T-cell (primary cell): ENCODE data around the gene PDE6G. TPM values are rescaled to one million over a fixed set of nuclear protein-coding genes. Genes with fewer than 3 reads are reported as not detected.

Experiments
- ATAC-seq, 4 experiments: fragments of 200-7000 bp in 3 of 4; fragments of 150-1000 bp in 1 of 4; cut with Tn5 transposase; replicated peaks in 1 of 4; 1 replicate in 3 of 4; 2 replicates in 1 of 4; pipeline ENCODE4 v1.10.0; 2021; ENCODE audit warnings: moderate library complexity in 3 of 4, mild to moderate bottlenecking in 2 of 4, moderate number of reproducible peaks in 1 of 4
- CTCF ChIA-PET, 2 donors: fragments of 300-600 bp; sonication (Branson Sonifier 250); formaldehyde crosslinking; loops; one replicate each; lab custom pipeline; 2022; ENCODE audit warnings: antibody characterized with exemption in 2 of 2; lab: Charles Lee
- POLR2A ChIA-PET, 2 donors: fragments of 300-600 bp; sonication (Branson Sonifier 250); formaldehyde crosslinking; loops; one replicate each; lab custom pipeline; 2022; ENCODE audit warnings: antibody characterized with exemption in 2 of 2; lab: Charles Lee
- DNase-seq, 35 experiments: peaks; one replicate each; pipeline versions ENCODE4 v3.0.0 to v3.0.0-alpha.2; 2013 to 2023
- H3K27ac ChIP-seq: one replicate; pipeline ENCODE4 v1.5.1; 2013; ENCODE audit warnings: low read length
- H3K27me3 ChIP-seq, 2 experiments: replicated peaks in 1 of 2; 1 replicate in 1 of 2; 2 replicates in 1 of 2; pipeline versions ENCODE4 v1.6.1 to v1.7.0; 2013; ENCODE audit warnings: low read length in 1 of 2, mixed read lengths in 1 of 2; ENCODE audit not compliant: control insufficient read depth in 2 of 2, insufficient read depth in 2 of 2; ENCODE audit errors: extremely low read depth in 1 of 2
- H3K36me3 ChIP-seq, 2 donors: 1 replicate in 1 of 2; 2 replicates in 1 of 2; pipeline versions ENCODE4 v1.6.1 to v1.7.0; 2013; ENCODE audit warnings: low read length in 1 of 2; ENCODE audit not compliant: control insufficient read depth in 2 of 2, insufficient read depth in 1 of 2; ENCODE audit errors: extremely low read depth in 1 of 2
- H3K4me1 ChIP-seq, 2 experiments: 1 replicate in 1 of 2; 2 replicates in 1 of 2; pipeline versions ENCODE4 v1.6.1 to v1.7.0; 2013; ENCODE audit warnings: low read length in 2 of 2, mixed read lengths in 1 of 2; ENCODE audit not compliant: insufficient read depth in 2 of 2, control insufficient read depth in 1 of 2; ENCODE audit errors: extremely low read depth in 1 of 2
- H3K4me3 ChIP-seq, 2 donors: 1 replicate in 1 of 2; 2 replicates in 1 of 2; pipeline versions ENCODE4 v1.5.1 to v1.7.0; 2013; ENCODE audit warnings: mild to moderate bottlenecking in 2 of 2, low read length in 1 of 2, moderate library complexity in 1 of 2; ENCODE audit not compliant: control insufficient read depth in 1 of 2; ENCODE audit errors: extremely low read depth in 1 of 2
- H3K9me3 ChIP-seq: 2 replicates; pipeline ENCODE4 v1.7.0; 2013
- H3K27ac Mint-ChIP-seq, 2 donors: one replicate each; pipeline ENCODE4 v1.8.0; 2020 to 2021; ENCODE audit warnings: mild to moderate bottlenecking in 2 of 2, mixed read lengths in 2 of 2
- H3K27me3 Mint-ChIP-seq, 2 donors: one replicate each; pipeline ENCODE4 v1.8.0; 2021 to 2022; ENCODE audit warnings: mixed read lengths in 2 of 2
- H3K36me3 Mint-ChIP-seq: one replicate; pipeline ENCODE4 v1.8.0; 2021; ENCODE audit warnings: mixed read lengths
- H3K4me1 Mint-ChIP-seq, 3 donors: one replicate each; pipeline ENCODE4 v1.8.0; 2020 to 2022; ENCODE audit warnings: mixed read lengths in 3 of 3, mild to moderate bottlenecking in 1 of 3
- H3K4me3 Mint-ChIP-seq, 3 donors: one replicate each; pipeline ENCODE4 v1.8.0; 2020 to 2022; ENCODE audit warnings: mild to moderate bottlenecking in 3 of 3, mixed read lengths in 3 of 3, moderate library complexity in 3 of 3
- H3K9me3 Mint-ChIP-seq, 3 donors: one replicate each; pipeline ENCODE4 v1.8.0; 2020 to 2022; ENCODE audit warnings: mixed read lengths in 3 of 3
- WGBS: methylation state at CpG from one replicate; pipeline ENCODE4 v1.1.5; 2013; ENCODE audit warnings: missing lambda C conversion rate; ENCODE audit not compliant: insufficient coverage; 5-methylcytosine and 5-hydroxymethylcytosine counted together
- total RNA-seq, 35 experiments: library from RNA in 6 of 35; stranded (reverse) in 6 of 35; fragments of 120-200 nt in 1 of 35; gene quantifications; one replicate each; pipeline versions ENCODE4 v1.2.1 to v1.2.4 and lab custom pipeline; 2013 to 2026

PDE6G gene
- total RNA-seq, 5 donors from 2014 or later (not counting 1 experiment from before 2014, with no cell fraction given): 0.33 to 4.6 (median 1.8) TPM

- peaks cover 20 to 53% of the 10 kb centered on the region in 2 donors for H3K36me3 ChIP-seq
- Mint-ChIP-seq H3K27me3 (no peaks in the 10 kb centered on the region), H3K36me3 (peaks cover 28% of the 10 kb centered on the region), H3K27ac (no peak overlapping the region), H3K4me3 (peak overlapping the region; percentile 8 to 54 (median 20)), H3K9me3 (no peaks in the 10 kb centered on the region), H3K4me1 (peaks cover 21 to 29% (median 27%) of the 10 kb centered on the region in 3 donors)
- H3K27me3 ChIP-seq: no peaks in the 10 kb centered on the region
- H3K4me3 ChIP-seq: no peak overlapping the region
- no peak overlapping the region for H3K27ac ChIP-seq
- no peak for ATAC-seq
- CTCF ChIA-PET: no interaction called here
- no peaks in the 10 kb centered on the region for H3K9me3 ChIP-seq
- 93% methylated on average over 20 of the region's 25 CpGs for WGBS
- POLR2A ChIA-PET: no interaction called here
- DNase-seq: no peak
- peaks cover 9 to 35% of the 10 kb centered on the region in 2 experiments for H3K4me1 ChIP-seq
Observed at GRCh38 chr17:81700353-81701287, 44.3 kb upstream of the PDE6G start.

- peaks cover 24% of the 10 kb centered on the region for H3K36me3 Mint-ChIP-seq
- no peaks in the 10 kb centered on the region for H3K27me3 ChIP-seq
- H3K9me3 ChIP-seq: no peaks in the 10 kb centered on the region
- H3K4me3 ChIP-seq: no peak overlapping the region
- no peaks in the 10 kb centered on the region for H3K27me3 Mint-ChIP-seq
- CTCF ChIA-PET: no interaction called here
- no peak overlapping the region for H3K27ac Mint-ChIP-seq
- H3K4me1 ChIP-seq: peaks cover 6 to 19% of the 10 kb centered on the region in 2 experiments
- no peaks in the 10 kb centered on the region for H3K9me3 Mint-ChIP-seq
- no peak for ATAC-seq
- 90% methylated on average over 19 of the region's 25 CpGs for WGBS
- peaks cover 16 to 18% (median 16%) of the 10 kb centered on the region in 3 donors for H3K4me1 Mint-ChIP-seq
- POLR2A ChIA-PET: no interaction called here
- no peak overlapping the region for H3K4me3 Mint-ChIP-seq
- no peak overlapping the region for H3K27ac ChIP-seq
- DNase-seq: no peak
- H3K36me3 ChIP-seq: peaks cover 41 to 79% of the 10 kb centered on the region in 2 donors
Observed at GRCh38 chr17:81697261-81698044, 41.1 kb upstream of the PDE6G start.

- no peak for DNase-seq
- POLR2A ChIA-PET: interaction anchor here in 1 of 2 donors (0.5 kb wide), 1 partner anchor 20 kb away, joined by 3 read pairs; no protein-coding TSS in a partner anchor
Observed at GRCh38 chr17:81696218-81696941, 40.0 kb upstream of the PDE6G start.

GRCh38 chr17:81695801-81696200, 39.5 kb upstream of the PDE6G start:
- DNase-seq: no peak
- Histone ChIP-seq H3K27me3 (no peaks in the 10 kb centered on the region), H3K9me3 (no peaks in the 10 kb centered on the region), H3K27ac (no peak overlapping the region), H3K36me3 (peaks cover 48 to 86% of the 10 kb centered on the region in 2 donors), H3K4me1 (peaks cover 0 to 3% of the 10 kb centered on the region in 2 experiments), H3K4me3 (no peak overlapping the region)
- Mint-ChIP-seq H3K27me3 (no peaks in the 10 kb centered on the region), H3K9me3 (no peaks in the 10 kb centered on the region), H3K4me1 (peaks cover 1 to 3% (median 3%) of the 10 kb centered on the region in 3 donors), H3K36me3 (peaks cover 27% of the 10 kb centered on the region), H3K27ac (no peak overlapping the region), H3K4me3 (no peak overlapping the region)
- no peak for ATAC-seq
- 92% methylated on average over 22 of the region's 22 CpGs for WGBS
- POLR2A ChIA-PET: no interaction called here
- CTCF ChIA-PET: no interaction called here

More at GRCh38 chr17:81696218-81696941, 40.0 kb upstream of the PDE6G start:
- H3K9me3 Mint-ChIP-seq: no peaks in the 10 kb centered on the region
- peaks cover 6 to 8% (median 7%) of the 10 kb centered on the region in 3 donors for H3K4me1 Mint-ChIP-seq
- WGBS: 97% methylated on average over 34 of the region's 40 CpGs
- H3K27me3 Mint-ChIP-seq: no peaks in the 10 kb centered on the region
- Histone ChIP-seq H3K27me3 (no peaks in the 10 kb centered on the region), H3K27ac (no peak overlapping the region), H3K4me3 (no peak overlapping the region), H3K9me3 (no peaks in the 10 kb centered on the region), H3K36me3 (peaks cover 49 to 86% of the 10 kb centered on the region in 2 donors), H3K4me1 (peaks cover 0 to 9% of the 10 kb centered on the region in 2 experiments)
- no peak overlapping the region for H3K4me3 Mint-ChIP-seq
- peaks cover 29% of the 10 kb centered on the region for H3K36me3 Mint-ChIP-seq
- CTCF ChIA-PET: no interaction called here
- no peak for ATAC-seq
- no peak overlapping the region for H3K27ac Mint-ChIP-seq

GRCh38 chr17:81695211-81695610, 38.9 kb upstream of the PDE6G start:
- H3K36me3 Mint-ChIP-seq: peaks cover 25% of the 10 kb centered on the region

GRCh38 chr17:81694810-81695209, 38.5 kb upstream of the PDE6G start:
- no peak overlapping the region for H3K27ac Mint-ChIP-seq
- DNase-seq (no peak), ATAC-seq (no peak)
- no peak overlapping the region for H3K4me3 ChIP-seq
- no peak overlapping the region for H3K27ac ChIP-seq
- H3K36me3 Mint-ChIP-seq: peaks cover 28% of the 10 kb centered on the region
- peaks cover 0 to 2% of the 10 kb centered on the region in 2 experiments for H3K4me1 ChIP-seq
- H3K27me3 Mint-ChIP-seq: no peaks in the 10 kb centered on the region
- H3K27me3 ChIP-seq: no peaks in the 10 kb centered on the region
- CTCF ChIA-PET: no interaction called here
- H3K4me3 Mint-ChIP-seq: no peak overlapping the region
- peaks cover 0 to 2% (median 0%) of the 10 kb centered on the region in 3 donors for H3K4me1 Mint-ChIP-seq
- POLR2A ChIA-PET: no interaction called here
- no peaks in the 10 kb centered on the region for H3K9me3 Mint-ChIP-seq
- peaks cover 55 to 89% of the 10 kb centered on the region in 2 donors for H3K36me3 ChIP-seq
- H3K9me3 ChIP-seq: no peaks in the 10 kb centered on the region
- 98% methylated on average over 8 of the region's 19 CpGs for WGBS

More at GRCh38 chr17:81695211-81695610, 38.9 kb upstream of the PDE6G start:
- Mint-ChIP-seq H3K4me3 (no peak overlapping the region), H3K27ac (no peak overlapping the region), H3K4me1 (peaks cover 0 to 2% (median 0%) of the 10 kb centered on the region in 3 donors), H3K27me3 (no peaks in the 10 kb centered on the region), H3K9me3 (no peaks in the 10 kb centered on the region)
- WGBS: 91% methylated on average over 5 of the region's 6 CpGs
- ATAC-seq (no peak), DNase-seq (no peak)
- ChIA-PET CTCF (no interaction called here), POLR2A (no interaction called here)
- no peak overlapping the region for H3K4me3 ChIP-seq
- H3K27me3 ChIP-seq: no peaks in the 10 kb centered on the region
- H3K4me1 ChIP-seq: no peaks in the 10 kb centered on the region
- H3K27ac ChIP-seq: no peak overlapping the region
- H3K36me3 ChIP-seq: peaks cover 54 to 88% of the 10 kb centered on the region in 2 donors
- H3K9me3 ChIP-seq: no peaks in the 10 kb centered on the region
